Measurements from ENCODE around the gene CMIP. TPM values are rescaled to one million over a fixed set of nuclear protein-coding genes. Genes with fewer than 3 reads are reported as not detected.
"Not testable (repeated sequence)": the region's sequence is repeated elsewhere in the genome, so short reads cannot be mapped to it uniquely, and the experiment has no call there.

Gene CMIP
- total RNA-seq, 4 donors from 2014 or later, result 44.6 to 152 (median 76.5) TPM

GRCh38 chr16:81739503-81739902 is 294.9 kb downstream of the CMIP start:
- TF ChIP-seq CTCF (IDR thresholded peaks at IDR 0.05) (no peak), POLR2A (IDR thresholded peaks at IDR 0.05) (no peak)
- Histone ChIP-seq H3K4me3 (no peak overlapping the region), H3K27ac (peak overlapping the region in 3 of 4 donors; percentile 6 to 80 (median 38))

GRCh38 chr16:81740169-81740568 is 295.6 kb downstream of the CMIP start:
- peak in 2 of 3 donors; percentile 74 to 75 for DNase-seq

More at GRCh38 chr16:81739503-81739902, 294.9 kb downstream of the CMIP start:
- no peak for DNase-seq
- Histone ChIP-seq H3K36me3 (no peaks in the 10 kb centered on the region), H3K27me3 (no peaks in the 10 kb centered on the region), H3K4me1 (peaks cover 0 to 10% (median 6%) of the 10 kb centered on the region in 4 donors), H3K9me3 (no peaks in the 10 kb centered on the region)

GRCh38 chr16:81741430-81741770 is 296.8 kb downstream of the CMIP start:
- H3K4me1 ChIP-seq, result peaks cover 0 to 12% (median 12%) of the 10 kb centered on the region in 4 donors
- not testable (repeated sequence) for H3K4me3 ChIP-seq, H3K9me3 ChIP-seq, DNase-seq, H3K36me3 ChIP-seq, H3K27me3 ChIP-seq
- peak overlapping the region in 1 of 4 donors; percentile 80 for H3K27ac ChIP-seq

More at GRCh38 chr16:81740169-81740568, 295.6 kb downstream of the CMIP start:
- H3K36me3 ChIP-seq, result no peaks in the 10 kb centered on the region
- H3K27me3 ChIP-seq, result no peaks in the 10 kb centered on the region
- TF ChIP-seq POLR2A (IDR thresholded peaks at IDR 0.05), result no peak
- TF ChIP-seq CTCF (IDR thresholded peaks at IDR 0.05), result no peak
- H3K9me3 ChIP-seq, result no peaks in the 10 kb centered on the region
- peak overlapping the region in 1 of 4 donors; percentile 22 for H3K4me3 ChIP-seq
- peak overlapping the region in 1 of 4 donors; percentile 80 for H3K27ac ChIP-seq
- peaks cover 0 to 10% (median 6%) of the 10 kb centered on the region in 4 donors for H3K4me1 ChIP-seq

GRCh38 chr16:81744385-81744784 is 299.8 kb downstream of the CMIP start:
- Histone ChIP-seq H3K4me3 (no peak overlapping the region), H3K36me3 (no peaks in the 10 kb centered on the region), H3K4me1 (peaks cover 0 to 11% (median 9%) of the 10 kb centered on the region in 4 donors), H3K27me3 (no peaks in the 10 kb centered on the region), H3K9me3 (no peaks in the 10 kb centered on the region), H3K27ac (no peak overlapping the region)
- no peak for DNase-seq
- no peak for TF ChIP-seq POLR2A (IDR thresholded peaks at IDR 0.05)

- Histone ChIP-seq H3K36me3 (no peaks in the 10 kb centered on the region), H3K27me3 (no peaks in the 10 kb centered on the region), H3K4me1 (peaks cover 0 to 11% (median 9%) of the 10 kb centered on the region in 4 donors), H3K27ac (no peak overlapping the region), H3K4me3 (no peak overlapping the region), H3K9me3 (no peaks in the 10 kb centered on the region)
- TF ChIP-seq CTCF (IDR thresholded peaks at IDR 0.05) (no peak), POLR2A (IDR thresholded peaks at IDR 0.05) (no peak)
- no peak for DNase-seq
Measured at GRCh38 chr16:81744911-81745310, 300.3 kb downstream of the CMIP start.

- TF ChIP-seq POLR2A (IDR thresholded peaks at IDR 0.05) (no peak), CTCF (IDR thresholded peaks at IDR 0.05) (peak in 1 of 6 experiments; percentile 9)
- peak; percentile 75 to 89 (median 78) for DNase-seq
- Histone ChIP-seq H3K27me3 (no peaks in the 10 kb centered on the region), H3K4me1 (peaks cover 0 to 11% (median 7%) of the 10 kb centered on the region in 4 donors), H3K27ac (peak overlapping the region in 3 of 4 donors; percentile 41 to 80 (median 45)), H3K36me3 (no peaks in the 10 kb centered on the region), H3K9me3 (no peaks in the 10 kb centered on the region), H3K4me3 (peak overlapping the region; percentile 28 to 51 (median 48))
Measured at GRCh38 chr16:81745704-81746558, 301.3 kb downstream of the CMIP start.

Data from Peyer's patch (tissue), 4 donors.